GM19467 (cell line): ENCODE data around the gene RABAC1.
"Not testable (repeated sequence)": the region's sequence is repeated elsewhere in the genome, so short reads cannot be mapped to it uniquely, and the experiment has no call there.

ENCODE experiments used
- ATAC-seq: cut with Tn5 transposase; IDR thresholded peaks from one replicate; pipeline ENCODE4 v1.9.1; 2021; ENCODE audit warnings: mild to moderate bottlenecking, moderate library complexity; ENCODE audit not compliant: unreplicated experiment

RABAC1 gene

GRCh38 chr19:41947091-41947490 lies 12.0 kb downstream of the RABAC1 start:
- no peak for ATAC-seq

- ATAC-seq = peak; percentile 82
Measured at GRCh38 chr19:41945135-41945766, 13.9 kb downstream of the RABAC1 start.

- ATAC-seq = no peak
Measured at GRCh38 chr19:41944336-41944735, 14.8 kb downstream of the RABAC1 start.

GRCh38 chr19:41941410-41942202 lies 17.5 kb downstream of the RABAC1 start:
- ATAC-seq = no peak

GRCh38 chr19:41940731-41941409 lies 18.3 kb downstream of the RABAC1 start:
- no peak for ATAC-seq

- ATAC-seq = no peak
Measured at GRCh38 chr19:41939861-41940730, 19.0 kb downstream of the RABAC1 start.

GRCh38 chr19:41939209-41939608 lies 19.9 kb downstream of the RABAC1 start:
- not testable (repeated sequence) for ATAC-seq

- ATAC-seq = no peak
Measured at GRCh38 chr19:41937525-41938468, 21.3 kb downstream of the RABAC1 start.

- ATAC-seq = no peak
Measured at GRCh38 chr19:41936961-41937360, 22.2 kb downstream of the RABAC1 start.

- ATAC-seq = no peak
Measured at GRCh38 chr19:41936416-41936850, 22.7 kb downstream of the RABAC1 start.

GRCh38 chr19:41935760-41936415 lies 23.2 kb downstream of the RABAC1 start:
- ATAC-seq = no peak

- ATAC-seq = no peak
Measured at GRCh38 chr19:41934849-41935374, 24.2 kb downstream of the RABAC1 start.

- ATAC-seq = no peak
Measured at GRCh38 chr19:41933693-41934426, 25.3 kb downstream of the RABAC1 start.

GRCh38 chr19:41932720-41933332 lies 26.3 kb downstream of the RABAC1 start:
- no peak for ATAC-seq

- ATAC-seq = no peak
Measured at GRCh38 chr19:41932259-41932719, 26.8 kb downstream of the RABAC1 start.

GRCh38 chr19:41930926-41931592 lies 28.1 kb downstream of the RABAC1 start:
- no peak for ATAC-seq

- no peak for ATAC-seq
Measured at GRCh38 chr19:41930322-41930722, 28.8 kb downstream of the RABAC1 start.
